ENCODE data around the gene HARS1. TPM values are rescaled to one million over a fixed set of nuclear protein-coding genes. Genes with fewer than 3 reads are reported as not detected.

Gene HARS1
- total and polyA plus RNA-seq, 2 of the 13 experiments (the other 11 are each of a cell fraction or from before 2014, with no cell fraction given), result 36.9 to 66.2 TPM

- peak; percentile 94; the same call in 1 of the 2 replicates for TF ChIP-seq ZNF709 (CRISPR knock-in tag; IDR thresholded peaks at IDR 0.05)
- TF ChIP-seq BHLHE40 (IDR thresholded peaks at IDR 0.05; ENCODE audit: low read length), result no peak
- peak; percentile 91; the same call in 1 of the 2 replicates for TF ChIP-seq ERF (CRISPR knock-in tag; IDR thresholded peaks at IDR 0.05)
- peak; percentile 91; the same call in 1 of the 3 replicates for TF ChIP-seq MXI1 (IDR thresholded peaks at IDR 0.05; ENCODE audit: borderline replicate concordance, low read depth, low read length)
- 0 out of 2 replicates have a peak, but pooled peaks have one; percentile 34 for TF ChIP-seq ZNF33B (CRISPR knock-in tag; IDR thresholded peaks at IDR 0.05)
- no peak for TF ChIP-seq PLRG1 (conservative IDR thresholded peaks at IDR 0.05)
- TF ChIP-seq, protein P1, sequence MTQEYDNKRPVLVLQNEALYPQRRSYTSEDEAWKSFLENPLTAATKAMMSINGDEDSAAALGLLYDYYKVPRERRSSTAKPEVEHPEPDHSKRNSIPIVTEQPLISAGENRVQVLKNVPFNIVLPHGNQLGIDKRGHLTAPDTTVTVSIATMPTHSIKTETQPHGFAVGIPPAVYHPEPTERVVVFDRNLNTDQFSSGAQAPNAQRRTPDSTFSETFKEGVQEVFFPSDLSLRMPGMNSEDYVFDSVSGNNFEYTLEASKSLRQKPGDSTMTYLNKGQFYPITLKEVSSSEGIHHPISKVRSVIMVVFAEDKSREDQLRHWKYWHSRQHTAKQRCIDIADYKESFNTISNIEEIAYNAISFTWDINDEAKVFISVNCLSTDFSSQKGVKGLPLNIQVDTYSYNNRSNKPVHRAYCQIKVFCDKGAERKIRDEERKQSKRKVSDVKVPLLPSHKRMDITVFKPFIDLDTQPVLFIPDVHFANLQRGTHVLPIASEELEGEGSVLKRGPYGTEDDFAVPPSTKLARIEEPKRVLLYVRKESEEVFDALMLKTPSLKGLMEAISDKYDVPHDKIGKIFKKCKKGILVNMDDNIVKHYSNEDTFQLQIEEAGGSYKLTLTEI (CRISPR knock-in tag; conservative IDR thresholded peaks at IDR 0.05), result no peak
- peak; percentile 95 for TF ChIP-seq HOXA5 (CRISPR knock-in tag; IDR thresholded peaks at IDR 0.05)
- no peak for TF ChIP-seq ZNF160 (CRISPR knock-in tag; IDR thresholded peaks at IDR 0.05)
- TF ChIP-seq ZNF329 (CRISPR knock-in tag; IDR thresholded peaks at IDR 0.05; ENCODE audit: low read depth), result no peak
- TF ChIP-seq ZGPAT (CRISPR knock-in tag; IDR thresholded peaks at IDR 0.05), result peak; percentile 93
- peak; percentile 25 for TF ChIP-seq CBX1 (IDR thresholded peaks at IDR 0.05; ENCODE audit: low read depth)
- peak; percentile 77 for TF ChIP-seq ZFP1 (CRISPR knock-in tag; IDR thresholded peaks at IDR 0.05)
- TF ChIP-seq ZNF674 (CRISPR knock-in tag; IDR thresholded peaks at IDR 0.05; ENCODE audit: low read depth), result 0 out of 2 replicates have a peak, but pooled peaks have one; percentile 54
- no peak for TF ChIP-seq ZNF546 (CRISPR knock-in tag; conservative IDR thresholded peaks at IDR 0.05)
- 0 out of 2 replicates have a peak, but pooled peaks have one; percentile 15 for TF ChIP-seq ETV6 (CRISPR knock-in tag; conservative IDR thresholded peaks at IDR 0.05)
- TF ChIP-seq KDM1A (CRISPR knock-in tag; IDR thresholded peaks at IDR 0.05), result peak; percentile 43; the same call in 1 of the 2 replicates
- TF ChIP-seq, protein P2, sequence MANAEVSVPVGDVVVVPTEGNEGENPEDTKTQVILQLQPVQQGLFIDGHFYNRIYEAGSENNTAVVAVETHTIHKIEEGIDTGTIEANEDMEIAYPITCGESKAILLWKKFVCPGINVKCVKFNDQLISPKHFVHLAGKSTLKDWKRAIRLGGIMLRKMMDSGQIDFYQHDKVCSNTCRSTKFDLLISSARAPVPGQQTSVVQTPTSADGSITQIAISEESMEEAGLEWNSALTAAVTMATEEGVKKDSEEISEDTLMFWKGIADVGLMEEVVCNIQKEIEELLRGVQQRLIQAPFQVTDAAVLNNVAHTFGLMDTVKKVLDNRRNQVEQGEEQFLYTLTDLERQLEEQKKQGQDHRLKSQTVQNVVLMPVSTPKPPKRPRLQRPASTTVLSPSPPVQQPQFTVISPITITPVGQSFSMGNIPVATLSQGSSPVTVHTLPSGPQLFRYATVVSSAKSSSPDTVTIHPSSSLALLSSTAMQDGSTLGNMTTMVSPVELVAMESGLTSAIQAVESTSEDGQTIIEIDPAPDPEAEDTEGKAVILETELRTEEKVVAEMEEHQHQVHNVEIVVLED (CRISPR knock-in tag; IDR thresholded peaks at IDR 0.05; ENCODE audit: borderline replicate concordance), result peak; percentile 67; the same call in 1 of the 2 replicates
- peak; percentile 35; the same call in 1 of the 2 replicates for TF ChIP-seq MIER3 (CRISPR knock-in tag; IDR thresholded peaks at IDR 0.05; ENCODE audit: borderline replicate concordance)
- TF ChIP-seq, protein P3, sequence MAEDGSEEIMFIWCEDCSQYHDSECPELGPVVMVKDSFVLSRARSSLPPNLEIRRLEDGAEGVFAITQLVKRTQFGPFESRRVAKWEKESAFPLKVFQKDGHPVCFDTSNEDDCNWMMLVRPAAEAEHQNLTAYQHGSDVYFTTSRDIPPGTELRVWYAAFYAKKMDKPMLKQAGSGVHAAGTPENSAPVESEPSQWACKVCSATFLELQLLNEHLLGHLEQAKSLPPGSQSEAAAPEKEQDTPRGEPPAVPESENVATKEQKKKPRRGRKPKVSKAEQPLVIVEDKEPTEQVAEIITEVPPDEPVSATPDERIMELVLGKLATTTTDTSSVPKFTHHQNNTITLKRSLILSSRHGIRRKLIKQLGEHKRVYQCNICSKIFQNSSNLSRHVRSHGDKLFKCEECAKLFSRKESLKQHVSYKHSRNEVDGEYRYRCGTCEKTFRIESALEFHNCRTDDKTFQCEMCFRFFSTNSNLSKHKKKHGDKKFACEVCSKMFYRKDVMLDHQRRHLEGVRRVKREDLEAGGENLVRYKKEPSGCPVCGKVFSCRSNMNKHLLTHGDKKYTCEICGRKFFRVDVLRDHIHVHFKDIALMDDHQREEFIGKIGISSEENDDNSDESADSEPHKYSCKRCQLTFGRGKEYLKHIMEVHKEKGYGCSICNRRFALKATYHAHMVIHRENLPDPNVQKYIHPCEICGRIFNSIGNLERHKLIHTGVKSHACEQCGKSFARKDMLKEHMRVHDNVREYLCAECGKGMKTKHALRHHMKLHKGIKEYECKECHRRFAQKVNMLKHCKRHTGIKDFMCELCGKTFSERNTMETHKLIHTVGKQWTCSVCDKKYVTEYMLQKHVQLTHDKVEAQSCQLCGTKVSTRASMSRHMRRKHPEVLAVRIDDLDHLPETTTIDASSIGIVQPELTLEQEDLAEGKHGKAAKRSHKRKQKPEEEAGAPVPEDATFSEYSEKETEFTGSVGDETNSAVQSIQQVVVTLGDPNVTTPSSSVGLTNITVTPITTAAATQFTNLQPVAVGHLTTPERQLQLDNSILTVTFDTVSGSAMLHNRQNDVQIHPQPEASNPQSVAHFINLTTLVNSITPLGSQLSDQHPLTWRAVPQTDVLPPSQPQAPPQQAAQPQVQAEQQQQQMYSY (CRISPR knock-in tag; IDR thresholded peaks at IDR 0.05), result 0 out of 2 replicates have a peak, but pooled peaks have one; percentile 44
Measured at GRCh38 chr5:140690941-140691924, at the start of gene HARS1, which contains the start of gene HARS2 (continued).
